ENCODE measurements around the gene DYRK3.

The DYRK3 gene

GRCh38 chr1:206684003-206684402 is 48.7 kb downstream of the DYRK3 start:
- no peak for DNase-seq (ENCODE audit: low read depth in 2 of 2)

DNA sequence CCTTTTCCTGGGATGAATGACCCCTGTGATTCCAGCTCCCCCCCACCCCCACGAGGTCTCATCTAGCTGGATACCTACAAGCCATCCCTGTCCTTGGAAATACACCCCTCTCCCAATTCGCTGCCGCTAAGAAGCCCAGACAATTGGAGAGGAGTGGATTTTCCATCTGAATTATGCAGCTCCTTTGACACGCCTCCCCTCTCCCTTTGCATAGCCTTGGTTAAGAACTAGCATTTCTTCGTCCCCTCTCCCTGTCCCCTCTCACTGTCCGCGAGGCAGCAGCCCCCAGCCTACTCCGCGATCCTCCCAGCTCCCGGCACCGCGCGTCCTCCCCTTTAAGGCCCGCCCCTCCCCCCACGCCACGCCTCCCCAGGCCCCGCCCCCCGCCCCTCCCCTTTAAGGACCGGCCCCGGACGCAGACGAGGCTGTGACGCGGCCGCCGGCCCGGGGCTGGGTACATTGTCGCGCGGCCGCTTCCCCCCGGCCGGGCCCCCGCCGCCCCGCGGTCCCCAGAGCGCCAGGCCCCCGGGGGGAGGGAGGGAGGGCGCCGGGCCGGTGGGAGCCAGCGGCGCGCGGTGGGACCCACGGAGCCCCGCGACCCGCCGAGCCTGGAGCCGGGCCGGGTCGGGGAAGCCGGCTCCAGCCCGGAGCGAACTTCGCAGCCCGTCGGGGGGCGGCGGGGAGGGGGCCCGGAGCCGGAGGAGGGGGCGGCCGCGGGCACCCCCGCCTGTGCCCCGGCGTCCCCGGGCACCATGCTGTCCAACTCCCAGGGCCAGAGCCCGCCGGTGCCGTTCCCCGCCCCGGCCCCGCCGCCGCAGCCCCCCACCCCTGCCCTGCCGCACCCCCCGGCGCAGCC is 49.4 kb downstream of the DYRK3 start, which contains the start of gene MAPKAPK2:
Gene MAPKAPK2 (plus strand): TSS at position 428 of the 856 bp plus-strand sequence. CDS start 325 bp downstream, at position 753.
- DNase-seq (ENCODE audit: low read depth in 2 of 2): peak; percentile 54 to 69

DNA sequence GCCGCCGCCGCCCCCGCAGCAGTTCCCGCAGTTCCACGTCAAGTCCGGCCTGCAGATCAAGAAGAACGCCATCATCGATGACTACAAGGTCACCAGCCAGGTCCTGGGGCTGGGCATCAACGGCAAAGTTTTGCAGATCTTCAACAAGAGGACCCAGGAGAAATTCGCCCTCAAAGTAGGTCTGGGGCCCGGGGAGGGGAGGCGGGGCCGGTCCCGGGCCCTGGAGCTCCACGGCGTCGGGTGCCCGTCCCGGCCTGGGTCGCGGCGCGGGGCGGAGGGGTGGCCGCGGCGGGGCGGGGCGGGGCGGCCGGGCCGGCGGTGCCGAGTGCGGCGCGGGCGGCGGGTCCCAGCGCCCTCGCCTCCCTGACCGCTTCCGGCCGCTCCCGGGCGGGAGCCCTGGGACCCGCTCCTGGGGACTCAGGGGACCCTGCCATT is 50.0 kb downstream of the DYRK3 start:
- peak in 1 of 2 donors; percentile 7 for DNase-seq (ENCODE audit: low read depth in 2 of 2)

GRCh38 chr1:206685769-206686477 is 50.6 kb downstream of the DYRK3 start:
- peak in 1 of 2 donors; percentile 18 for DNase-seq (ENCODE audit: low read depth in 2 of 2)

DNA sequence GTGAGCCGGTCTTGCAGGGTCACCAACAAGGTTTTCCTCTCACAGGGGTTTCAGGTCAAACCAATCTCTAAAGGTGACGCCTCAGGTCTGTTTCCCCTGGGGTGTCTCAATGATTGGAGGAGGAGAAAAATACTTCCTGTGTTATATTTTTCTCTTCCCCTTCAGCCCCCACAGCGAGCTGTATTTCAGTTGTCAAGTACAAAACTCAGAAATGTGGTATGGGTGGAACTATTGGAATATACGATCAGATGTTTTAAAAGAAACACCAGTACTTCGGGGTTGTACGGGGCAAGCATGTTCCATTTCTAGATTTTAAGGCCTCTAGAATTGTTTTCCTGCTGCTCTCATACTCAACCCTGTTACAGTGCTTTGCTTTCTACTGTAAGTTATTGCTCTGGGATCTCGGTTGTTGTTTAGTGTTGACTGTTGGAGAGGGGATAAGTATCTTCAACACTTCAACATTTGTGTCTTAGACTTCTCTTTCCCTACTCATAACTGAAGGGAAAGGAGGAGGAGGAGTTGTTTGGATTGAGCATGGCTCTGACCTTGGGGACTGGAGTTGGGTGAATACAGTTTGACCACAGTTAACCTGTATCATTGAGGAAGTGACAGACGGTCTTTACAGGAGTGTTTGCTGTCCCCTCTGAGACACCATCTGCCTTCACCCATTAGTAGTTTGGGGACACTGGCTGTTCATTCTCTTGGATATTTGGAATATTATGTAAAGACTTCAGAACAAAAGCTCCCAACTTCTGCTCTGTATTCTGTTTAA is 51.3 kb downstream of the DYRK3 start:
- DNase-seq (ENCODE audit: low read depth in 2 of 2): no peak

DNA sequence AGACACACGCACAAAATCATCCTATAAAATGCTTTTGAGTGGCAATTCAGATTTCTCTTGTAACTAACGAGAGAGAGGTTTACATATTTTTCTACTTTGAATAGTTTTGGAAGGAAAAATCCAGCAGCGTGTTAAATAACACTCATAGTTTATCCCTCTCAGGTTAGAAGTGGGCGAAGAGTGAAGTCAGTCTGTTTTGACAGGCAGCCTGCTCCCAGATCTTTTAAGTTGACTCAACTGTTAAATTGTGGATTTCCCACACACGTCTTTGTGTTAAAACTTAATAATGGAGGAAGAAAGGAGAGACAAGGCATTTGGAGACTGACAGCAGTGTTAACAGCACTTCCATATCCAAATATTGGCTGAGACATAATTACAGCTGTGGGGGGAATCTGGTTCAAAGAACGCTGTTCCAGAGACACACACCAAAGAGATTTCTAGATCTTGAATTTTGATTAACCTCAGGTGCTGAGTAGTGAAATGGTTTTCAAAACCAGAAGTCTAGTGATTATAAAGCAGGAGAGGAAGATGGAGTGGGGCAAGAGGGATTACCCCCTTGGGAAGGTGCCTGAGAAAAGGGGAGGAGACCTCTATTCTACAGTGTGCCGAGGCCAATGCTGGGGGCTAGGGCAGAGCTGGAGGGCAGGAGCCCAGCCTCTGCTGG is 52.0 kb downstream of the DYRK3 start:
- DNase-seq (ENCODE audit: low read depth in 2 of 2): no peak

DNA sequence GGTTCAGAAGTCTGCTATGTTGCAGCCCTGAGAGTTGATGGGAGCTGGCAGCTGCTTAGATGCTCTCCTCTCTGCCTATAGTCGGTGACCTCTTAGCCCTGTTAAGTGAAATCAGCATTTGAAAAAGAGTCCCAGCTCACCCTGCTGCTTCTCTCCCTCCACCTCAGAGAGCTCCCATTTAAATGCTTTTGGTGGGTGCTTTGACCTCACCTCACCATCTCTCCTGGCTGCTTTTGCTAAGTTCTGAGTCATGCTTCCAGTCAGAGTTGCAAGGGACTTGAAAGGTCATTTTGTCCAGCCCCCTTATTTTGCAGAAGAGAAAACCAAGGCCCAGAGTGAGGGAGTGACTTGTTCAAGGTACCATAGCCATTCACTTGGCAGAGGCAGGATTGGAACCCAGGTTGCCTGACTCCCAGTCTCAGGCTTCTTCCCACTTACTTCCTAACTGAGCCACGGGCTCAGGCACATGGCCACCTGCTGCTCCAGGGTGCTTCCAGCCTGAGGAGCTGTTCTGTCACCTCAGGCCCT is 52.6 kb downstream of the DYRK3 start:
- DNase-seq (ENCODE audit: low read depth in 2 of 2): no peak

DNA sequence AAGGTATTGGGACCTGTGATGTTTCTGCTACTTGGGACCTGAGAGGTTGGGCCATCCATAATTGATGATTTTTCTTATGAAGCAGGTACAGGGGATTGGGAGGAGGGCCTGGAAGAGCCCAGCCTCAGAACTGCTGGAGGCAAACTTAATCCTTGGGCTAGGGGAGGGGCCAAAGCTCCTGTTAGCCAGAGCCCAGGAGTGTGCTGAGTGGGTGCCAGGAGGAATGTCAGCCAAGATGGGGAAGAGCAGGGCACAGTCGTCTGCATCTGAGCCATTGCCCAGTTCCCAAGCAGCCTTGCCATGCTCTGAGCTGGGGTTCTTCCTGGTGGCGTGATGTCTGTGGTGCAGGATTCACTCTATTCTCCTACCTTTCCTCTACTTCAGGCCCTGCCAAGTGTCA is 55.2 kb downstream of the DYRK3 start:
- DNase-seq (ENCODE audit: low read depth in 2 of 2): no peak

DNA sequence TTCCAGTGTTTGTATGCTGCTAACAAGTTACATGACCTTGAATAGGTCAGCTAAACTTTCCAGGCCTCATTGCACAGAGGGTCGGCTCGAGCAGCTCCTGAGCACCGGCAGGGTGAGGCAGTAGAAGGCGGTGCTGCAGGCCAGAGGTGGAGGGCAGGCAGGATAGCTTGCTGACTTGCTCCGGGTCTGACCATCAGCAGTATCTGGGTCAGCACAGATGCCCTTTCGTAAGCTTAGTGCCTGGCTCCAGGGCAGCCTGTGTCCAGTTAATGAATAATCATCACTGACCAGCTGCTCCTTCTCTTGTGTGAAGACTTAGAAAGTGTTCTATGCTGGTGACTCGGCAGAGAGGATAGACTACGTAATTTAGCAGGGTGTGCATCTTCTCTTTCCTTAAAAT is 56.3 kb downstream of the DYRK3 start:
- DNase-seq (ENCODE audit: low read depth in 2 of 2): no peak

GRCh38 chr1:206693029-206693428 is 57.7 kb downstream of the DYRK3 start:
- no peak for DNase-seq (ENCODE audit: low read depth in 2 of 2)

DNA sequence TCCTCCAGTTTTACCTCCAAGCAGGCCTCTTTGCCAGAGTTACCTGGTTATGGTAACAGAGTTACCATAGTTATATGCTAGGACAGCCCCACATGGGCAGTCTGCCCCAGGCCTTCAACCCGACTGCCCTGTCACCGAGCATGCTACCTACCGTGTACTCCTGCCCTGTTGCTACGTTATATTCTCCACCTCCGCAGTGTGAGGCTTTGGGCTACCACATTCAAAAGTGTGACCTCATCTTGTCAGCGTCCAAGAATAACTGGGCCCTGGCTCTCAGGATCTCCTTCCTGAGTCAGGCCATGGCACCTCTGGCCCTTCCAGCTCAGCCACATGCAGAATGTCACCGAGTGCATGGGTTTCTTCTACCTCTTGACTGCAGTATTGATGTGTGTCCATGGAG is 58.3 kb downstream of the DYRK3 start:
- DNase-seq (ENCODE audit: low read depth in 2 of 2): no peak

- no peak for DNase-seq (ENCODE audit: low read depth in 2 of 2)
These were observed 59.1 kb downstream of the DYRK3 start for GRCh38 chr1:206694171-206695124.

GRCh38 chr1:206695733-206696132 is 60.4 kb downstream of the DYRK3 start:
- no peak for DNase-seq (ENCODE audit: low read depth in 2 of 2)

DNA sequence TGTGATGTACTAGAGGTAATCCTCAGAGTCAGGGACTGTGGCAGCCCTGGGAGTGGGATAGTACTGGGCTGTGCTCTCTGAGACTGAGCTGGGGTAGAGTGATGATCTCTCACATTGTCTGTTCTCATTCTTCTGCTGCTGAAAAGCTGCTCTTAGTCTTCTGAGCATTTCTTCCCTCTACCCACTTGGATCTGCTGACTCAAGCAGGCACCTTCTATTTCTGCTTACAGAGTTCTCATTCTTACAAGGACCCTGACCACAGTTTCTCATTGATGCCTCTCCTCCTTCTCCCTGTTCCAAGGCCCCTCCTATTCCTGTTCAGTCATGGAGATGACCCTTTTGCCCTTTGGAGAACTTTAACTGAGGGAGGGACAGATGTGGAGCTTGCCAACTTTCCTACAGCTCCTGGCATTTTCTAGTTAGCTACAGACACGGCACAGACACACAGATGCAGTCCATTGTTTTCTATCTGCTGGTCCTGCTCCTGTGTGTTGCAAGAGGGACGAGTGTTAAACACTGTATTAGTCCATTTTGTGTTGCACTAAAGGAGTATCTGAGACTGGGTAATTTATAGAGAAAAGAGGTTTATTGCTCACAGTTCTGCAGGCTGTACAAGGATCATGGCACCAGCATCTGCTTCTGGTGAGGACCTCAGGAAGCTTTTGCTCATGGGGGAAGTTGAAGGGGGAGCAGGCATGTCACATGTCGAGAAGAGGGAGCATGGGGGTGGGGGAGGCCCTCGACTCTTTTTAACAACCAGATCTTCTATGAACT is 61.7 kb downstream of the DYRK3 start:
- no peak for DNase-seq (ENCODE audit: low read depth in 2 of 2)

- DNase-seq (ENCODE audit: low read depth in 2 of 2): no peak
These were observed 62.7 kb downstream of the DYRK3 start for GRCh38 chr1:206698011-206698410.

Measured in stimulated activated CD8-positive, alpha-beta memory T cell treated with anti-CD3 and anti-CD28 coated beads, Interleukin-2, amount 100 ng/mL, for 1 hour (primary cell).